WTC11 (cell line): ENCODE measurements around the gene EXOC4. TPM values are rescaled to one million over a fixed set of nuclear protein-coding genes. Genes with fewer than 3 reads are reported as not detected.

ENCODE experiments used
- ATAC-seq: fragments of 200-7000 bp; cut with Tn5 transposase; 2 replicates; pipeline ENCODE4 v1.10.0; 2021; ENCODE audit warnings: mild to moderate bottlenecking, moderate library complexity
- CTCF ChIA-PET: fragments of 300-600 bp; sonication (Branson Sonifier 250); formaldehyde crosslinking; loops from one replicate; lab custom pipeline; 2021; ENCODE audit warnings: antibody characterized with exemption; lab: Charles Lee
- POLR2A ChIA-PET: fragments of 350-600 bp; sonication (Branson Sonifier 250); formaldehyde crosslinking; loops from one replicate; lab custom pipeline; 2021; ENCODE audit warnings: antibody characterized with exemption; lab: Charles Lee
- DNase-seq: peaks from one replicate; pipeline ENCODE4 v3.0.0; 2021; ENCODE audit warnings: low spot score
- H3K27ac Mint-ChIP-seq: 2 replicates; pipeline ENCODE4 v1.8.0; 2021; ENCODE audit warnings: mixed read lengths
- H3K27me3 Mint-ChIP-seq: 2 replicates; pipeline ENCODE4 v1.8.0; 2021; ENCODE audit warnings: low read depth, mild to moderate bottlenecking, moderate library complexity, mixed read lengths
- H3K36me3 Mint-ChIP-seq: 2 replicates; pipeline ENCODE4 v1.8.0; 2021; ENCODE audit warnings: mixed read lengths
- H3K4me1 Mint-ChIP-seq: 2 replicates; pipeline ENCODE4 v1.8.0; 2022; ENCODE audit warnings: mixed read lengths
- H3K4me3 Mint-ChIP-seq: 2 replicates; pipeline ENCODE4 v1.8.0; 2021; ENCODE audit warnings: mild to moderate bottlenecking, moderate library complexity, mixed read lengths
- H3K9me3 Mint-ChIP-seq: 2 replicates; pipeline ENCODE4 v1.8.0; 2021; ENCODE audit warnings: mixed read lengths
- ATF3 ChIP-seq: sonication (generic); formaldehyde crosslinking; conservative IDR thresholded peaks from 2 replicates; pipeline ENCODE4 v1.8.1; 2022; ENCODE audit warnings: mild to moderate bottlenecking, missing genetic modification reagents
- CREB1 ChIP-seq: sonication (generic); formaldehyde crosslinking; IDR thresholded peaks from 2 replicates; pipeline ENCODE4 v1.8.0; 2023; ENCODE audit warnings: mild to moderate bottlenecking, missing genetic modification reagents
- E2F5 ChIP-seq: sonication (generic); formaldehyde crosslinking; IDR thresholded peaks from 2 replicates; pipeline ENCODE4 v1.8.1; 2022; ENCODE audit warnings: mild to moderate bottlenecking, moderate library complexity, missing genetic modification reagents
- FOXP1 ChIP-seq: sonication (generic); formaldehyde crosslinking; IDR thresholded peaks from 2 replicates; pipeline ENCODE4 v1.8.0; 2022; ENCODE audit warnings: missing genetic modification reagents, mild to moderate bottlenecking, moderate library complexity, borderline replicate concordance
- IRF1 ChIP-seq: sonication (generic); formaldehyde crosslinking; IDR thresholded peaks from 2 replicates; pipeline ENCODE4 v1.8.0; 2023; ENCODE audit warnings: missing genetic modification reagents
- JAZF1 ChIP-seq: fragments of 250-450 bp; sonication (Bioruptor Pico); IDR thresholded peaks from 2 replicates; pipeline ENCODE4 v1.9.0; 2021; ENCODE audit warnings: moderate library complexity, mild to moderate bottlenecking, inconsistent platforms
- MXD4 ChIP-seq: fragments of 250-450 bp; sonication (Bioruptor Pico); IDR thresholded peaks from 2 replicates; pipeline ENCODE4 v1.8.0; 2021; ENCODE audit warnings: mild to moderate bottlenecking, moderate library complexity, borderline replicate concordance
- MYBL2 ChIP-seq: sonication (generic); formaldehyde crosslinking; IDR thresholded peaks from 2 replicates; pipeline ENCODE4 v1.8.1; 2023; ENCODE audit warnings: mild to moderate bottlenecking, moderate library complexity, missing genetic modification reagents
- NFE2L1 ChIP-seq: sonication (generic); formaldehyde crosslinking; IDR thresholded peaks from 2 replicates; pipeline ENCODE4 v1.8.1; 2023; ENCODE audit warnings: missing genetic modification reagents
- NR1H2 ChIP-seq: sonication (generic); formaldehyde crosslinking; IDR thresholded peaks from 2 replicates; pipeline ENCODE4 v1.9.0; 2021; ENCODE audit warnings: mild to moderate bottlenecking, moderate library complexity, missing genetic modification reagents
- NR2C2 ChIP-seq: sonication (generic); formaldehyde crosslinking; IDR thresholded peaks from 2 replicates; pipeline ENCODE4 v1.8.0; 2022; ENCODE audit warnings: mild to moderate bottlenecking, missing genetic modification reagents
- PRRX2 ChIP-seq: fragments of 250-450 bp; sonication (Bioruptor Pico); IDR thresholded peaks from 2 replicates; pipeline ENCODE4 v1.8.0; 2021; ENCODE audit warnings: mild to moderate bottlenecking
- RORB ChIP-seq: fragments of 250-450 bp; sonication (Bioruptor Pico); IDR thresholded peaks from 2 replicates; pipeline ENCODE4 v1.9.0; 2021; ENCODE audit warnings: mild to moderate bottlenecking
- SMAD3 ChIP-seq: sonication (generic); formaldehyde crosslinking; IDR thresholded peaks from 2 replicates; pipeline ENCODE4 v1.8.0; 2022; ENCODE audit warnings: missing genetic modification reagents, mild to moderate bottlenecking, borderline replicate concordance
- SOX15 ChIP-seq: fragments of 250-450 bp; sonication (Bioruptor Pico); IDR thresholded peaks from 2 replicates; pipeline ENCODE4 v1.9.0; 2021; ENCODE audit warnings: mild to moderate bottlenecking
- TCF7 ChIP-seq: sonication (generic); formaldehyde crosslinking; IDR thresholded peaks from 2 replicates; pipeline ENCODE4 v1.8.0; 2022; ENCODE audit warnings: mild to moderate bottlenecking, low read depth, missing genetic modification reagents, moderate library complexity
- TEAD1 ChIP-seq: sonication (generic); formaldehyde crosslinking; IDR thresholded peaks from 2 replicates; pipeline ENCODE4 v1.8.0; 2022; ENCODE audit warnings: mild to moderate bottlenecking, missing genetic modification reagents
- TEAD4 ChIP-seq: sonication (generic); formaldehyde crosslinking; IDR thresholded peaks from 2 replicates; pipeline ENCODE4 v1.8.0; 2022; ENCODE audit warnings: mild to moderate bottlenecking, missing genetic modification reagents
- USF1 ChIP-seq: sonication (generic); formaldehyde crosslinking; IDR thresholded peaks from 2 replicates; pipeline ENCODE4 v1.8.0; 2022; ENCODE audit warnings: mild to moderate bottlenecking, missing genetic modification reagents
- ZNF416 ChIP-seq: fragments of 250-450 bp; sonication (Bioruptor Pico); IDR thresholded peaks from 2 replicates; pipeline ENCODE4 v1.9.0; 2021; ENCODE audit warnings: mild to moderate bottlenecking, inconsistent platforms
- total RNA-seq: library from RNA; stranded (reverse); gene quantifications from 3 replicates; pipeline ENCODE4 v1.2.3, GENCODE V29; 2021
- TF ChIP-seq, protein P1 (sequence below): fragments of 250-450 bp; sonication (Bioruptor Pico); IDR thresholded peaks from 2 replicates; pipeline ENCODE4 v1.9.0; 2021; ENCODE audit warnings: mild to moderate bottlenecking
- TF ChIP-seq, protein P2 (sequence below): sonication (generic); formaldehyde crosslinking; IDR thresholded peaks from 2 replicates; pipeline ENCODE4 v1.8.0; 2023; ENCODE audit warnings: missing genetic modification reagents, mild to moderate bottlenecking, borderline replicate concordance
- TF ChIP-seq, protein P3 (sequence below): sonication (generic); formaldehyde crosslinking; IDR thresholded peaks from 2 replicates; pipeline ENCODE4 v1.8.1; 2023; ENCODE audit warnings: mild to moderate bottlenecking, missing genetic modification reagents, moderate library complexity

The EXOC4 gene
- total RNA-seq, 1 experiment from 2014 or later = 62.0 TPM

DNA sequence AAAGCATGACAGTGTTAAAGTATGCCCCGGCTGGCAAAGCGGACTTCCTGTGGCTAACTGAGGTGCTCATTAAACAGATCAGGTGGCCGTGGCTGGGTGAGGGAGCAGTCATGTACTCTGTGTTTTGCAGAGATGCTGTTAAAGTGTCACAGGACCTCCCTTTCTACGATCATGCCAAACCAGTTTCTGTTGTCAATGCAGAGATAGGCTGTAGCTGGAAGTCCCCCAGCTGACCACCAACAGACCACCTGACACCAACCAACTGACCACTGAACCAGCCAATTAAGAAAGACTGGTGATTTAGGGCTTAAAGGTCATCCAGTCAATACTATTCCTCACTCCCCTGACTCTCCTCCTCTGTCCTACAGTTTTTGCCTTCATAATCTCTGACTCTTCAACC, 443.2 kb downstream of the EXOC4 start:
- POLR2A ChIA-PET = no interaction called here
- H3K9me3 Mint-ChIP-seq = no peaks in the 10 kb centered on the region

GRCh38 chr7:133697585-133697984, 444.7 kb downstream of the EXOC4 start:
- H3K27me3 Mint-ChIP-seq = no peaks in the 10 kb centered on the region
- no peak for DNase-seq
- no peak overlapping the region for H3K27ac Mint-ChIP-seq
- CTCF ChIA-PET = no interaction called here
- POLR2A ChIA-PET = no interaction called here
- ATAC-seq = no peak
- H3K36me3 Mint-ChIP-seq = no peaks in the 10 kb centered on the region
- 0 out of 2 replicates have a peak, but pooled peaks cover 3% of the 10 kb centered on the region for H3K4me1 Mint-ChIP-seq
- no peak overlapping the region for H3K4me3 Mint-ChIP-seq
- H3K9me3 Mint-ChIP-seq = no peaks in the 10 kb centered on the region
- TF ChIP-seq SOX15 = no peak
- TF ChIP-seq MYBL2 = no peak
- TF ChIP-seq NFE2L1 (CRISPR knock-in tag) = no peak
- TF ChIP-seq USF1 = no peak
- no peak for TF ChIP-seq IRF1 (CRISPR knock-in tag)
- TF ChIP-seq, protein P1, sequence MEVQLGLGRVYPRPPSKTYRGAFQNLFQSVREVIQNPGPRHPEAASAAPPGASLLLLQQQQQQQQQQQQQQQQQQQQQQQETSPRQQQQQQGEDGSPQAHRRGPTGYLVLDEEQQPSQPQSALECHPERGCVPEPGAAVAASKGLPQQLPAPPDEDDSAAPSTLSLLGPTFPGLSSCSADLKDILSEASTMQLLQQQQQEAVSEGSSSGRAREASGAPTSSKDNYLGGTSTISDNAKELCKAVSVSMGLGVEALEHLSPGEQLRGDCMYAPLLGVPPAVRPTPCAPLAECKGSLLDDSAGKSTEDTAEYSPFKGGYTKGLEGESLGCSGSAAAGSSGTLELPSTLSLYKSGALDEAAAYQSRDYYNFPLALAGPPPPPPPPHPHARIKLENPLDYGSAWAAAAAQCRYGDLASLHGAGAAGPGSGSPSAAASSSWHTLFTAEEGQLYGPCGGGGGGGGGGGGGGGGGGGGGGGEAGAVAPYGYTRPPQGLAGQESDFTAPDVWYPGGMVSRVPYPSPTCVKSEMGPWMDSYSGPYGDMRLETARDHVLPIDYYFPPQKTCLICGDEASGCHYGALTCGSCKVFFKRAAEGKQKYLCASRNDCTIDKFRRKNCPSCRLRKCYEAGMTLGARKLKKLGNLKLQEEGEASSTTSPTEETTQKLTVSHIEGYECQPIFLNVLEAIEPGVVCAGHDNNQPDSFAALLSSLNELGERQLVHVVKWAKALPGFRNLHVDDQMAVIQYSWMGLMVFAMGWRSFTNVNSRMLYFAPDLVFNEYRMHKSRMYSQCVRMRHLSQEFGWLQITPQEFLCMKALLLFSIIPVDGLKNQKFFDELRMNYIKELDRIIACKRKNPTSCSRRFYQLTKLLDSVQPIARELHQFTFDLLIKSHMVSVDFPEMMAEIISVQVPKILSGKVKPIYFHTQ (CRISPR knock-in tag) = no peak
- no peak for TF ChIP-seq TEAD4
- no peak for TF ChIP-seq SMAD3
- TF ChIP-seq ATF3 (CRISPR knock-in tag) = no peak
- no peak for TF ChIP-seq TEAD1
- no peak for TF ChIP-seq RORB
- TF ChIP-seq PRRX2 (CRISPR knock-in tag) = no peak
- no peak for TF ChIP-seq FOXP1 (CRISPR knock-in tag)

More for the DNA sequence above, 443.2 kb downstream of the EXOC4 start:
- no peak overlapping the region for H3K27ac Mint-ChIP-seq
- ATAC-seq (no peak), DNase-seq (no peak)
- no peaks in the 10 kb centered on the region for H3K27me3 Mint-ChIP-seq
- no peak overlapping the region for H3K4me3 Mint-ChIP-seq
- no peak for TF ChIP-seq TCF7 (CRISPR knock-in tag)
- TF ChIP-seq FOXP1 (CRISPR knock-in tag) = no peak
- no peak for TF ChIP-seq IRF1 (CRISPR knock-in tag)
- no peak for TF ChIP-seq NR1H2
- TF ChIP-seq E2F5 (CRISPR knock-in tag) = no peak
- TF ChIP-seq, protein P2, sequence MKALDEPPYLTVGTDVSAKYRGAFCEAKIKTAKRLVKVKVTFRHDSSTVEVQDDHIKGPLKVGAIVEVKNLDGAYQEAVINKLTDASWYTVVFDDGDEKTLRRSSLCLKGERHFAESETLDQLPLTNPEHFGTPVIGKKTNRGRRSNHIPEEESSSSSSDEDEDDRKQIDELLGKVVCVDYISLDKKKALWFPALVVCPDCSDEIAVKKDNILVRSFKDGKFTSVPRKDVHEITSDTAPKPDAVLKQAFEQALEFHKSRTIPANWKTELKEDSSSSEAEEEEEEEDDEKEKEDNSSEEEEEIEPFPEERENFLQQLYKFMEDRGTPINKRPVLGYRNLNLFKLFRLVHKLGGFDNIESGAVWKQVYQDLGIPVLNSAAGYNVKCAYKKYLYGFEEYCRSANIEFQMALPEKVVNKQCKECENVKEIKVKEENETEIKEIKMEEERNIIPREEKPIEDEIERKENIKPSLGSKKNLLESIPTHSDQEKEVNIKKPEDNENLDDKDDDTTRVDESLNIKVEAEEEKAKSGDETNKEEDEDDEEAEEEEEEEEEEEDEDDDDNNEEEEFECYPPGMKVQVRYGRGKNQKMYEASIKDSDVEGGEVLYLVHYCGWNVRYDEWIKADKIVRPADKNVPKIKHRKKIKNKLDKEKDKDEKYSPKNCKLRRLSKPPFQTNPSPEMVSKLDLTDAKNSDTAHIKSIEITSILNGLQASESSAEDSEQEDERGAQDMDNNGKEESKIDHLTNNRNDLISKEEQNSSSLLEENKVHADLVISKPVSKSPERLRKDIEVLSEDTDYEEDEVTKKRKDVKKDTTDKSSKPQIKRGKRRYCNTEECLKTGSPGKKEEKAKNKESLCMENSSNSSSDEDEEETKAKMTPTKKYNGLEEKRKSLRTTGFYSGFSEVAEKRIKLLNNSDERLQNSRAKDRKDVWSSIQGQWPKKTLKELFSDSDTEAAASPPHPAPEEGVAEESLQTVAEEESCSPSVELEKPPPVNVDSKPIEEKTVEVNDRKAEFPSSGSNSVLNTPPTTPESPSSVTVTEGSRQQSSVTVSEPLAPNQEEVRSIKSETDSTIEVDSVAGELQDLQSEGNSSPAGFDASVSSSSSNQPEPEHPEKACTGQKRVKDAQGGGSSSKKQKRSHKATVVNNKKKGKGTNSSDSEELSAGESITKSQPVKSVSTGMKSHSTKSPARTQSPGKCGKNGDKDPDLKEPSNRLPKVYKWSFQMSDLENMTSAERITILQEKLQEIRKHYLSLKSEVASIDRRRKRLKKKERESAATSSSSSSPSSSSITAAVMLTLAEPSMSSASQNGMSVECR (CRISPR knock-in tag) = no peak
- no peak for TF ChIP-seq SOX15
- no peak for TF ChIP-seq MXD4 (CRISPR knock-in tag)
- TF ChIP-seq, protein P3, sequence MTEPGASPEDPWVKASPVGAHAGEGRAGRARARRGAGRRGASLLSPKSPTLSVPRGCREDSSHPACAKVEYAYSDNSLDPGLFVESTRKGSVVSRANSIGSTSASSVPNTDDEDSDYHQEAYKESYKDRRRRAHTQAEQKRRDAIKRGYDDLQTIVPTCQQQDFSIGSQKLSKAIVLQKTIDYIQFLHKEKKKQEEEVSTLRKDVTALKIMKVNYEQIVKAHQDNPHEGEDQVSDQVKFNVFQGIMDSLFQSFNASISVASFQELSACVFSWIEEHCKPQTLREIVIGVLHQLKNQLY (CRISPR knock-in tag) = no peak
- no peak for TF ChIP-seq ZNF416 (CRISPR knock-in tag)
- no peak for TF ChIP-seq NR2C2 (CRISPR knock-in tag)
- no peak for TF ChIP-seq JAZF1 (CRISPR knock-in tag)
- TF ChIP-seq CREB1 (CRISPR knock-in tag) = no peak
- CTCF ChIA-PET = no interaction called here
- H3K36me3 Mint-ChIP-seq = no peaks in the 10 kb centered on the region
- H3K4me1 Mint-ChIP-seq = 0 out of 2 replicates have a peak, but pooled peaks cover 3% of the 10 kb centered on the region
